GM23248 (cell line): Measurements from ENCODE around the gene HIP1. TPM values are rescaled to one million over a fixed set of nuclear protein-coding genes. Genes with fewer than 3 reads are reported as not detected.

Experiments used
- DNase-seq: peaks from one replicate; pipeline ENCODE4 v3.0.0-alpha.2; 2015
- H2AFZ ChIP-seq: fragments of 200-600 bp; sonication (generic); 2 replicates; pipeline ENCODE4 v1.6.1; 2016; ENCODE audit warnings: antibody characterized with exemption
- H3F3A ChIP-seq: fragments of 200-600 bp; sonication (generic); 2 replicates; pipeline ENCODE4 v1.6.1; 2016; ENCODE audit warnings: mild to moderate bottlenecking, antibody characterized with exemption, mixed run types; ENCODE audit not compliant: insufficient read depth
- H3K27ac ChIP-seq: fragments of 200-600 bp; sonication (generic); 2 replicates; pipeline ENCODE4 v1.5.1; 2016; ENCODE audit warnings: mild to moderate bottlenecking
- H3K27me3 ChIP-seq: fragments of 200-600 bp; sonication (generic); replicated peaks from 2 replicates; pipeline ENCODE4 v1.6.1; 2016; ENCODE audit warnings: mild to moderate bottlenecking; ENCODE audit not compliant: insufficient read depth
- H3K36me3 ChIP-seq: fragments of 200-600 bp; sonication (generic); 2 replicates; pipeline ENCODE4 v1.6.1; 2016; ENCODE audit warnings: low read depth, mild to moderate bottlenecking
- H3K4me1 ChIP-seq: fragments of 200-600 bp; sonication (generic); 2 replicates; pipeline ENCODE4 v1.6.1; 2016; ENCODE audit warnings: mild to moderate bottlenecking; ENCODE audit not compliant: insufficient read depth
- H3K4me2 ChIP-seq: fragments of 200-600 bp; sonication (generic); one replicate; pipeline ENCODE4 v1.6.1; 2016; ENCODE audit warnings: mild to moderate bottlenecking; ENCODE audit not compliant: unreplicated experiment
- H3K4me3 ChIP-seq: fragments of 200-600 bp; sonication (generic); 2 replicates; pipeline ENCODE4 v1.5.1; 2016; ENCODE audit warnings: mild to moderate bottlenecking
- H3K79me2 ChIP-seq: fragments of 200-600 bp; sonication (generic); 2 replicates; pipeline ENCODE4 v1.6.1; 2016; ENCODE audit warnings: mild to moderate bottlenecking; ENCODE audit not compliant: insufficient read depth
- H3K9ac ChIP-seq: fragments of 200-600 bp; sonication (generic); 2 replicates; pipeline ENCODE4 v1.6.1; 2016; ENCODE audit warnings: mild to moderate bottlenecking
- H3K9me2 ChIP-seq: fragments of 200-600 bp; sonication (generic); 2 replicates; pipeline ENCODE4 v1.6.1; 2016; ENCODE audit warnings: mixed run types, mild to moderate bottlenecking, moderate library complexity; ENCODE audit not compliant: insufficient read depth
- H3K9me3 ChIP-seq: fragments of 200-600 bp; sonication (generic); one replicate; pipeline ENCODE4 v1.6.1; 2017; ENCODE audit warnings: low read depth
- H4K20me1 ChIP-seq: fragments of 200-600 bp; sonication (generic); 2 replicates; pipeline ENCODE4 v1.6.0; 2016; ENCODE audit not compliant: insufficient read depth
- EZH2 ChIP-seq: fragments of 200-600 bp; sonication (generic); IDR thresholded peaks from 2 replicates; pipeline ENCODE4 v1.6.1; 2018; ENCODE audit warnings: antibody characterized with exemption, mild to moderate bottlenecking; ENCODE audit not compliant: insufficient read depth, poor library complexity, severe bottlenecking
- EZH2phosphoT487 ChIP-seq: fragments of 200-600 bp; sonication (generic); IDR thresholded peaks from 2 replicates; pipeline ENCODE4 v1.6.1; 2018; ENCODE audit warnings: antibody characterized with exemption, moderate library complexity, mild to moderate bottlenecking, low read depth; ENCODE audit not compliant: insufficient read depth
- WGBS, 2 experiments: methylation state at CpG; one replicate each; pipeline ENCODE4 v1.1.6; 2015 to 2017; ENCODE audit warnings: low lambda C conversion rate in 2 of 2, low coverage in 1 of 2; ENCODE audit errors: missing lambda C conversion rate in 2 of 2; 5-methylcytosine and 5-hydroxymethylcytosine counted together
- in situ Hi-C: fragments of 300-500 bp; cut with MboI; formaldehyde crosslinking; loops from 2 replicates; pipeline ENCODE4 v1.15.0; 2020
- polyA plus RNA-seq: library from polyadenylated mRNA; unstranded; fragments of >200 nt; fragmentation: Nextera tagmentation; extraction: Ambion mirVana; gene quantifications from 2 replicates; pipeline ENCODE4 v1.2.1, GENCODE V29; 2016
- total RNA-seq: library from RNA; depleted of rRNA; stranded (reverse); fragments of >200 nt; shearing (Covaris generic); gene quantifications from 2 replicates; pipeline ENCODE4 v1.2.3, GENCODE V29; 2014

Gene HIP1
- total and polyA plus RNA-seq, 2 experiments from 2014 or later = 6.1 to 13.6 TPM

GRCh38 chr7:75704928-75705327 lies 33.8 kb downstream of the HIP1 start:
- no peak for DNase-seq
- no peaks in the 10 kb centered on the region for H3F3A ChIP-seq
- H2AFZ ChIP-seq = no peak overlapping the region
- in situ Hi-C loops = no loop called here
- H3K9me2 ChIP-seq = no peaks in the 10 kb centered on the region
- no peak overlapping the region for H3K4me2 ChIP-seq
- no peak overlapping the region for H3K27ac ChIP-seq
- H3K4me1 ChIP-seq = no peaks in the 10 kb centered on the region
- no peaks in the 10 kb centered on the region for H3K36me3 ChIP-seq
- TF ChIP-seq EZH2 (no peak), EZH2phosphoT487 (no peak)
- H3K79me2 ChIP-seq = peaks cover 16% of the 10 kb centered on the region; the same call in 1 of the 2 replicates
- H3K9ac ChIP-seq = no peak overlapping the region
- H3K9me3 ChIP-seq = no peaks in the 10 kb centered on the region
- H3K27me3 ChIP-seq = no peaks in the 10 kb centered on the region
- no peak overlapping the region for H3K4me3 ChIP-seq
- 87 to 88% methylated on average over 4 of the region's 4 CpGs for WGBS, 2 experiments
- no peaks in the 10 kb centered on the region for H4K20me1 ChIP-seq

DNA sequence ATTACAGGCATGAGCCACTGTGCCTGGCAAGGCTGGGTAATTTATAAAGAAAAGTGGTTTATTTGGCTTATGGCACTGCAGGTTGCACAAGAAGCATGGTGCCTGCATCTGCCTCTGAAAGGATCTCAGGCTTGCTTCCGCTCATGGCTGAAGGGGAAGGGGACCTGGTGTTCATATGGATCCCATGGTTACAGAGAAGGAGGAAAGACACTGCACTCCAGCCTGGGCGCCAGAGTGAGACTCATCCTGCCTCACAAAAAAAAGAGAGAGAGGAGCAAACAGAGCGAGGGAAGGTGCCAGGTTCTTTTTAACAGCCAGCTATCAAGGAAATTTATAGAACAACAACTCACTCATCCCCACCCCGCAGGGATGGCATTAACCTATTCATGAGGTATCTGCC lies 36.2 kb downstream of the HIP1 start:
- 85 to 90% methylated on average over 4 of the region's 4 CpGs for WGBS, 2 experiments
- Histone ChIP-seq H3K36me3 (no peaks in the 10 kb centered on the region), H3K4me1 (no peaks in the 10 kb centered on the region), H3K4me2 (no peak overlapping the region), H3K79me2 (peaks cover 8% of the 10 kb centered on the region; the same call in 1 of the 2 replicates), H3K9me2 (no peaks in the 10 kb centered on the region), H3K4me3 (no peak overlapping the region), H3K27me3 (no peaks in the 10 kb centered on the region), H3K27ac (no peak overlapping the region), H3K9me3 (no peaks in the 10 kb centered on the region), H2AFZ (no peak overlapping the region), H4K20me1 (no peaks in the 10 kb centered on the region), H3K9ac (no peak overlapping the region), H3F3A (no peaks in the 10 kb centered on the region)
- TF ChIP-seq EZH2 = no peak
- TF ChIP-seq EZH2phosphoT487 = no peak
- DNase-seq = no peak
- in situ Hi-C loops = no loop called here

DNA sequence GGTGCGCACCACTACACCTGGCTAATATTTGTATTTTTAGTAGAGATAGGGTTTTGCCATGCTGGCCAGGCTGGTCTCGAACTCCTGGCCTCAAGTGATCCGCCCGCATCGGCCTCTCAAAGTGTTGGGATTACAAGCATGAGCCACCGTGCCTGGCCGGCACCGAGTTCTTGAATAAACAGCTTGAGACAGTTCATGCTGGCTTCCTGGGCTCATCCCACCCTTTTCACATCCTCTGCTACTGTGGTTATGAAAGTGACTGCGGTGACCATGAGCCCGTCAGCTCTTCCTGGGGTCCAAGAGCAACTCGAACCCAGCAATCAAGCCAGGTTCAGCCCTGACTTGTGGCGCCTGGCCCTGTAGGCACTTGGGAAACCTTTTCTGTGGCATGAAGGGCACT lies 38.7 kb downstream of the HIP1 start:
- Histone ChIP-seq H2AFZ (no peak overlapping the region), H3K9me2 (no peaks in the 10 kb centered on the region)
- in situ Hi-C loops = no loop called here

DNA sequence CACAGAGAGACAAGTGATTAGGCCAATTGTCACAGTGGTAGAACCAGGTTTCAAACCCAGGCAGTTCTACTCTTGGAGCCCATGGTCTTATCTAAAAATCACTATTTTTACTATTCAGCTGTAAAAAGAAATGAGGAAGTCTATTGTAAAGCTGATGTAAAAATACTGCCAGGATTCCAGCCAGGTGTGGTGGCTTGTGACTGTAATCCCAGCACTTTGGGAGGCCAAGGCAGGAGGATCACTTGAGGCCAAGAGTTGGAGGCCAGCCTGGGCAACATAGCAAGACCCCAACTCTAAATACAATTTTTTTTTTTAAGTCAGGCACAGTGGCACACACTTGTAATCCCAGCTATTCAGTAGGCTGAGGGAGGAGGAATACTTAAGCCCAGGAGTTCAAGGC lies 40.4 kb downstream of the HIP1 start:
- Histone ChIP-seq H3K27me3 (no peaks in the 10 kb centered on the region), H3K9ac (no peak overlapping the region), H3K79me2 (0 out of 2 replicates have a peak, but pooled peaks cover under 1% of the 10 kb centered on the region), H2AFZ (no peak overlapping the region), H3K27ac (no peak overlapping the region), H3K4me1 (no peaks in the 10 kb centered on the region), H3K4me3 (no peak overlapping the region), H3F3A (no peaks in the 10 kb centered on the region), H3K4me2 (no peak overlapping the region), H3K9me2 (no peaks in the 10 kb centered on the region), H4K20me1 (no peaks in the 10 kb centered on the region), H3K36me3 (no peaks in the 10 kb centered on the region), H3K9me3 (no peaks in the 10 kb centered on the region)
- in situ Hi-C loops = no loop called here
- TF ChIP-seq EZH2 (no peak), EZH2phosphoT487 (no peak)
- DNase-seq = no peak

More for the DNA sequence above, 38.7 kb downstream of the HIP1 start:
- Histone ChIP-seq H3K4me3 (no peak overlapping the region), H4K20me1 (no peaks in the 10 kb centered on the region), H3K79me2 (peaks cover 8% of the 10 kb centered on the region; the same call in 1 of the 2 replicates), H3K4me1 (no peaks in the 10 kb centered on the region), H3K27ac (no peak overlapping the region), H3F3A (no peaks in the 10 kb centered on the region), H3K9me3 (no peaks in the 10 kb centered on the region), H3K9ac (no peak overlapping the region), H3K4me2 (no peak overlapping the region), H3K27me3 (no peaks in the 10 kb centered on the region), H3K36me3 (no peaks in the 10 kb centered on the region)
- WGBS, 2 experiments = 94 to 98% methylated on average over 12 of the region's 12 CpGs
- TF ChIP-seq EZH2phosphoT487 = no peak
- no peak for TF ChIP-seq EZH2
- DNase-seq = no peak
